Common myeloid progenitor, CD34-positive (primary cell): ENCODE data around the gene TPST1.
"Not testable (repeated sequence)": the region's sequence is repeated elsewhere in the genome, so short reads cannot be mapped to it uniquely, and the experiment has no call there.

Experiments
- CTCF ChIA-PET: fragments of 350-600 bp; sonication (Branson Sonifier 250); formaldehyde crosslinking; loops from one replicate; lab custom pipeline; 2021; ENCODE audit warnings: antibody characterized with exemption; lab: Charles Lee
- POLR2A ChIA-PET: fragments of 350-600 bp; sonication (Branson Sonifier 250); formaldehyde crosslinking; loops from one replicate; lab custom pipeline; 2021; ENCODE audit warnings: antibody characterized with exemption; lab: Charles Lee
- DNase-seq, 3 donors: peaks; one replicate each; pipeline versions ENCODE4 v3.0.0 to v3.0.0-alpha.2; 2013
- H3K27ac ChIP-seq, 2 experiments: 1 replicate in 1 of 2; 2 replicates in 1 of 2; pipeline ENCODE4 v1.7.0; 2013; ENCODE audit warnings: inconsistent platforms in 2 of 2, low read length in 2 of 2, mild to moderate bottlenecking in 2 of 2, low read depth in 1 of 2, moderate library complexity in 1 of 2; ENCODE audit not compliant: severe bottlenecking in 2 of 2, insufficient read depth in 1 of 2, poor library complexity in 1 of 2
- H3K27me3 ChIP-seq, 5 experiments: replicated peaks in 2 of 5; 1 replicate in 3 of 5; 2 replicates in 2 of 5; pipeline versions ENCODE4 v1.6.1 to v1.7.0; 2013; ENCODE audit warnings: low read length in 4 of 5, mild to moderate bottlenecking in 2 of 5, moderate library complexity in 2 of 5, inconsistent platforms in 1 of 5; ENCODE audit not compliant: insufficient read depth in 5 of 5, control insufficient read depth in 4 of 5
- H3K36me3 ChIP-seq, 4 experiments: 1 replicate in 2 of 4; 2 replicates in 2 of 4; pipeline versions ENCODE4 v1.6.1 to v1.7.0; 2013; ENCODE audit warnings: low read length in 3 of 4, control low read depth in 1 of 4, mild to moderate bottlenecking in 1 of 4; ENCODE audit not compliant: control insufficient read depth in 4 of 4, insufficient read depth in 4 of 4
- H3K4me1 ChIP-seq, 4 experiments: 1 replicate in 3 of 4; 2 replicates in 1 of 4; pipeline versions ENCODE4 v1.6.1 to v1.7.1; 2013; ENCODE audit warnings: low read length in 3 of 4, mild to moderate bottlenecking in 3 of 4, control low read depth in 1 of 4, inconsistent platforms in 1 of 4, moderate library complexity in 1 of 4; ENCODE audit not compliant: control insufficient read depth in 4 of 4, insufficient read depth in 4 of 4; ENCODE audit errors: control extremely low read depth in 1 of 4
- H3K4me3 ChIP-seq, 7 experiments: 1 replicate in 4 of 7; 2 replicates in 3 of 7; pipeline versions ENCODE4 v1.5.1 to v1.7.0; 2013; ENCODE audit warnings: mild to moderate bottlenecking in 7 of 7, low read length in 6 of 7, moderate library complexity in 6 of 7, inconsistent platforms in 2 of 7, low read depth in 2 of 7, control low read depth in 1 of 7; ENCODE audit not compliant: insufficient read depth in 4 of 7, control insufficient read depth in 1 of 7; ENCODE audit errors: extremely low read depth in 1 of 7
- H3K9me3 ChIP-seq, 5 experiments: 1 replicate in 4 of 5; 2 replicates in 1 of 5; pipeline versions ENCODE4 v1.6.1 to v1.7.1; 2013; ENCODE audit warnings: low read length in 4 of 5, mild to moderate bottlenecking in 2 of 5, inconsistent platforms in 1 of 5, low read depth in 1 of 5, moderate library complexity in 1 of 5; ENCODE audit not compliant: control insufficient read depth in 4 of 5, insufficient read depth in 2 of 5; ENCODE audit errors: control extremely low read depth in 1 of 5
- WGBS: methylation state at CpG from one replicate; pipeline ENCODE4 v1.1.5; 2013; ENCODE audit not compliant: insufficient coverage; 5-methylcytosine and 5-hydroxymethylcytosine counted together

TPST1 gene

GRCh38 chr7:66400400-66400799, 195.3 kb downstream of the TPST1 start:
- no peaks in the 10 kb centered on the region for H3K27me3 ChIP-seq
- ChIA-PET CTCF (no interaction called here), POLR2A (no interaction called here)

DNA sequence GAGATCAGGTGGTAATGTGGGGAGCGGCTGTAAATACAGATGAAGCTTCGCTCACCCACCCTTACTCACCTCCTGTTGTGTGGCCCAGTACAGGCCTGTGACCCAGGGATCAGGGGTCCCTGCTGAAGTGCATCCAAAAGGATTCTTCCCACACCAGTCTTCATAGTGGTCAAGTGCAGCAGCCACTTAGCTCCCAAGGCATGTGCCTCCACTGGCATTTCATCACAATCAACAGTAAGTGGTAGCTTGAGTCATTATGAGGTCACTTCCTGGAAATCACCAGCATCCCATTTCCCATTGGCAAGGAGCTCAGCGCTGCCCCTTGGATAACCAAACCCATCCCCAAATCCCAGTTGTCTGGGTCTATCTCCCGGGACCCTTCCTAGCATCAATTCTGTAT, 196.0 kb downstream of the TPST1 start:
- H3K9me3 ChIP-seq, H3K36me3 ChIP-seq, POLR2A ChIA-PET, H3K27ac ChIP-seq, CTCF ChIA-PET, H3K27me3 ChIP-seq, H3K4me3 ChIP-seq, H3K4me1 ChIP-seq, DNase-seq: not testable (repeated sequence)
- WGBS: 94% methylated on average over 3 of the region's 4 CpGs

More at GRCh38 chr7:66400400-66400799, 195.3 kb downstream of the TPST1 start:
- no peak for DNase-seq
- Histone ChIP-seq H3K4me1 (no peaks in the 10 kb centered on the region), H3K27ac (no peak overlapping the region), H3K36me3 (peaks cover 0 to 9% (median 1%) of the 10 kb centered on the region in 4 experiments), H3K4me3 (no peak overlapping the region), H3K9me3 (peaks cover 0 to 9% (median 2%) of the 10 kb centered on the region in 5 experiments)
- 100% methylated on average over 2 of the region's 3 CpGs for WGBS

GRCh38 chr7:66401932-66402331, 196.8 kb downstream of the TPST1 start:
- 100% methylated on average over 3 of the region's 3 CpGs for WGBS
- POLR2A ChIA-PET, H3K27me3 ChIP-seq, H3K36me3 ChIP-seq, H3K9me3 ChIP-seq, H3K4me3 ChIP-seq, H3K4me1 ChIP-seq, DNase-seq, H3K27ac ChIP-seq: not testable (repeated sequence)
- CTCF ChIA-PET: interaction anchor here (1.2 kb wide), 1 partner anchor 12 kb away, joined by 4 read pairs; no protein-coding TSS in a partner anchor

DNA sequence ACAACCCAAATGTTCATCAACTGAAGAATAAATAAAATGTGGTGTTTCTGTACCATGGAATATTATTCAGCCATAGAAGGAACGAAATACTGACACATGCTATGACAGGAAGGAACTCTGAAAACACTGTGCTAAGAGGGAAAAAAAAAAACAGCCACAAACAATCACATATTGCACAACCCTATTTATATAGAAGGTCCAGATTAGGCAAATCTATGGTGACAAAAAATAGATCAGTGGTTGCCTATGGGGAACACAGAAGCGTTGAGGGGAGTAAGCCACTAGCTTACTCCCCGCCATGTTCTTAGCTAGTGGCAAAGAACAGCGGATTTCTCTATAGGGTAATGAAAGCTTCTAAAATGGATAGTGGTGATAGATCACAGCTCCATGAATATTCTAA, 198.4 kb downstream of the TPST1 start:
- H3K4me1 ChIP-seq: no peaks in the 10 kb centered on the region
- CTCF ChIA-PET: no interaction called here
- H3K27ac ChIP-seq: no peak overlapping the region
- H3K9me3 ChIP-seq: peaks cover 0 to 9% (median 2%) of the 10 kb centered on the region in 5 experiments
- WGBS: no CpG with 5 or more reads among the region's 4 CpGs
- POLR2A ChIA-PET: no interaction called here
- peaks cover 0 to 14% (median 2%) of the 10 kb centered on the region in 4 experiments for H3K36me3 ChIP-seq
- H3K4me3 ChIP-seq: no peak overlapping the region
- no peaks in the 10 kb centered on the region for H3K27me3 ChIP-seq
- DNase-seq: no peak

GRCh38 chr7:66409493-66409892, 204.4 kb downstream of the TPST1 start:
- POLR2A ChIA-PET: no interaction called here
- H3K36me3 ChIP-seq: peaks cover 0 to 13% (median 2%) of the 10 kb centered on the region in 4 experiments
- 78% methylated on average over 4 of the region's 4 CpGs for WGBS

More at GRCh38 chr7:66409493-66409892, 204.4 kb downstream of the TPST1 start:
- CTCF ChIA-PET: no interaction called here
- no peaks in the 10 kb centered on the region for H3K9me3 ChIP-seq
- H3K4me1 ChIP-seq: peaks cover 0 to 13% (median 10%) of the 10 kb centered on the region in 4 experiments
- no peak overlapping the region for H3K4me3 ChIP-seq
- no peak overlapping the region for H3K27ac ChIP-seq
- no peaks in the 10 kb centered on the region for H3K27me3 ChIP-seq
- DNase-seq: no peak
